ENCODE measurements around the gene CAPN15.
A peak's percentile ranks its signal among the peaks of the same experiment; 100 is the strongest.

CAPN15 gene

DNA sequence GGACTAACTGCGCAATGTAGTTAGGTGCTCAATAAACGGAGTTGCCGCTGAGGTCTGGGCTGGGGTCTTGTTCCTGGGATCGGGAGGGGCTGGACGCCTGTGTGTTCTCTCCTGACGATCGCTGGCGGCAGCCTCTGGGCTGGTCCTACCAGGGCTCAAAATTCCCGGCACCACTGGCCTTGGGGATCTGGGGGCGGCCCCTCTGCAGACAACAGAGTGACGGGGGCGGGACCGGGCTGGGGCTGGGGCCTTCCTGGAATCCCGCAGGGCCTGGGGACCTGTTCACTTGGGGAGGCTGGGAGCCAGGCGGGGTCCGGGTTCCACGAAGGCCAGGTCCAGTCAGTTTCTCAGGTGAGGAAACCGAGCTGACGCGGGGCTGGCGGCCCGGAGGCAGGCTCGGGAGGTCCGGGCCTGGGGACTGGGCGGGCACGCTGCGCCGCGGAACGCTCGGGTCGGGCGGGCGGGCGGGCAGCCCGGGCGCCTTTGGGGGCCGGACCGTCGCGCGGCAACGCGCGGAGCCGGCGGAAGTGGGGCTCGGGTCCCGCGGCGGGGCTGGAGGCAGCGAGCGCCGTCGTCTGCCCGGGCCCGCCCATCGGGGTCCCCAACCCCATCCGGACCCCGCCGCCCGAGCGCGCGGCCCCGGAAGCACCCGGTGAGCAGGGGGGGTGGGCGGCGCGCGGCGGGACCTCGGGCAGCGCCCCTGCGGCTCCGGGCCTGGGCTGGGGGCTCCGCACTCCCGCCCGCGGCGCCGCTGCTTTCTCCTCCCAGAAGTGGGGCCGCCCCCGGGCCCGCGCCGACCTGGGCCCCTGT lies 42.1 kb downstream of the CAPN15 start, which contains the start of gene PIGQ:
PIGQ (plus strand) TSS at position 524 of the 810 bp plus-strand sequence. CDS start 4,107 bp downstream, outside the sequence.
- H3K27ac ChIP-seq = peak within 1 kb of the TSS; percentile 34; the same call in 1 of the 2 replicates
- peak within 1 kb of the TSS; percentile 67 for H3K4me2 ChIP-seq
- peaks cover 30% of the 10 kb centered on the region for H3K4me1 ChIP-seq (ENCODE audit: low read depth, poor library complexity, severe bottlenecking)
- H3K4me3 ChIP-seq (IDR thresholded peaks at IDR 0.05; ENCODE audit: insufficient read depth, low read depth, low read length) = no peak within 1 kb of the TSS
- H2AFZ ChIP-seq (ENCODE audit: low read depth) = peak within 1 kb of the TSS; percentile 56
- TF ChIP-seq, protein P1, sequence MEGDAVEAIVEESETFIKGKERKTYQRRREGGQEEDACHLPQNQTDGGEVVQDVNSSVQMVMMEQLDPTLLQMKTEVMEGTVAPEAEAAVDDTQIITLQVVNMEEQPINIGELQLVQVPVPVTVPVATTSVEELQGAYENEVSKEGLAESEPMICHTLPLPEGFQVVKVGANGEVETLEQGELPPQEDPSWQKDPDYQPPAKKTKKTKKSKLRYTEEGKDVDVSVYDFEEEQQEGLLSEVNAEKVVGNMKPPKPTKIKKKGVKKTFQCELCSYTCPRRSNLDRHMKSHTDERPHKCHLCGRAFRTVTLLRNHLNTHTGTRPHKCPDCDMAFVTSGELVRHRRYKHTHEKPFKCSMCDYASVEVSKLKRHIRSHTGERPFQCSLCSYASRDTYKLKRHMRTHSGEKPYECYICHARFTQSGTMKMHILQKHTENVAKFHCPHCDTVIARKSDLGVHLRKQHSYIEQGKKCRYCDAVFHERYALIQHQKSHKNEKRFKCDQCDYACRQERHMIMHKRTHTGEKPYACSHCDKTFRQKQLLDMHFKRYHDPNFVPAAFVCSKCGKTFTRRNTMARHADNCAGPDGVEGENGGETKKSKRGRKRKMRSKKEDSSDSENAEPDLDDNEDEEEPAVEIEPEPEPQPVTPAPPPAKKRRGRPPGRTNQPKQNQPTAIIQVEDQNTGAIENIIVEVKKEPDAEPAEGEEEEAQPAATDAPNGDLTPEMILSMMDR (conservative IDR thresholded peaks at IDR 0.05; ENCODE audit: low read depth, low read length) = no peak
- H4K20me1 ChIP-seq (ENCODE audit: insufficient read depth) = no peaks in the 10 kb centered on the region
- H3K9ac ChIP-seq = peak within 1 kb of the TSS; percentile 75
- no peaks in the 10 kb centered on the region for H3K36me3 ChIP-seq (ENCODE audit: insufficient read depth)
- H3K27me3 ChIP-seq (ENCODE audit: insufficient read depth, low read depth) = no peaks in the 10 kb centered on the region
- peaks cover 9% of the 10 kb centered on the region; the same call in 1 of the 2 replicates for H3K79me2 ChIP-seq (ENCODE audit: insufficient read depth, low read depth)

DNA sequence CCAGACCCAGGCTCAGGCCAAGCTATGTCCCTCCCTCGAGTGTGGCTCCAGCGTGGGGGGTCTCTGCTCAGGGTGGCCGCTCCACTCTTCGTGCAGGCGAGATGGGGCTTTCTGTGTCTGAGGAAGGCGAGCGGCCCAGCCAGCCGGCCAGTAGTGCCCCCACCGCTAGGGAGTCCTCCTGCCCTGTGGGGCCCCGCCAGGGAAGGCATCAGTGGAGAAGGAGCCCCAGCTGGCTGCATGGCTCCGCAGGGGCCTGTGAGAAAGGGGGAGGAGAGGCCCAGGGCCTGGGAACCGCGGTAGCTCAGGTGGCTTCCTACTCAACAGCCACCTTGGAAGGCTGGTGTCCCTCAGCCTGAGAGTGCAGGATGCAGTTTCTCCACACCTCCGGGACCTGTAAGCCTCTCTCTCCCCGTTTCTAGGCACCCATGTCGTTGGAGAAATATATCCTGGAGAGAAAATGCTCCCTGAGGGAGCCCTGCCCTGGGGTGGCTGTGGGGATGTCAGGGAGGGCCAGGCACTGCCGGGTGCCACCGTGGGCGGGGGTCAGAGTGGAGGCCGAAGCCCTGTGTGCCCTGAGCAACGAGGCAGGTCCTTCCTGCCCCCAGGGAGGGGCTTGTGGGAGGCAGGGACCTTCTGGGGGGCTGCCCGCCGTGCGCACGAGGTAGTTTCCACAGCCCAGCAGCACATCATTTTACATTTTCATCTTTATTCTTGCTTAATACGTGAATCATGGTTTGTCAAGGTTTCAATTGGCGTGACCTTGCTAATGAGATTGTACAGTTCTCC lies 45.5 kb downstream of the CAPN15 start:
- Histone ChIP-seq H3K27me3 (ENCODE audit: insufficient read depth, low read depth) (no peaks in the 10 kb centered on the region), H3K4me1 (ENCODE audit: low read depth, poor library complexity, severe bottlenecking) (peaks cover 14% of the 10 kb centered on the region), H3K9ac (no peak overlapping the region), H3K79me2 (ENCODE audit: insufficient read depth, low read depth) (peaks cover 9% of the 10 kb centered on the region; the same call in 1 of the 2 replicates), H3K4me3 (IDR thresholded peaks at IDR 0.05; ENCODE audit: insufficient read depth, low read depth, low read length) (no peak overlapping the region), H3K27ac (no peak overlapping the region), H2AFZ (ENCODE audit: low read depth) (no peak overlapping the region), H4K20me1 (ENCODE audit: insufficient read depth) (no peaks in the 10 kb centered on the region), H3K36me3 (ENCODE audit: insufficient read depth) (no peaks in the 10 kb centered on the region), H3K4me2 (no peak overlapping the region)
- TF ChIP-seq, protein P1 (conservative IDR thresholded peaks at IDR 0.05; ENCODE audit: low read depth, low read length) = no peak

DNA sequence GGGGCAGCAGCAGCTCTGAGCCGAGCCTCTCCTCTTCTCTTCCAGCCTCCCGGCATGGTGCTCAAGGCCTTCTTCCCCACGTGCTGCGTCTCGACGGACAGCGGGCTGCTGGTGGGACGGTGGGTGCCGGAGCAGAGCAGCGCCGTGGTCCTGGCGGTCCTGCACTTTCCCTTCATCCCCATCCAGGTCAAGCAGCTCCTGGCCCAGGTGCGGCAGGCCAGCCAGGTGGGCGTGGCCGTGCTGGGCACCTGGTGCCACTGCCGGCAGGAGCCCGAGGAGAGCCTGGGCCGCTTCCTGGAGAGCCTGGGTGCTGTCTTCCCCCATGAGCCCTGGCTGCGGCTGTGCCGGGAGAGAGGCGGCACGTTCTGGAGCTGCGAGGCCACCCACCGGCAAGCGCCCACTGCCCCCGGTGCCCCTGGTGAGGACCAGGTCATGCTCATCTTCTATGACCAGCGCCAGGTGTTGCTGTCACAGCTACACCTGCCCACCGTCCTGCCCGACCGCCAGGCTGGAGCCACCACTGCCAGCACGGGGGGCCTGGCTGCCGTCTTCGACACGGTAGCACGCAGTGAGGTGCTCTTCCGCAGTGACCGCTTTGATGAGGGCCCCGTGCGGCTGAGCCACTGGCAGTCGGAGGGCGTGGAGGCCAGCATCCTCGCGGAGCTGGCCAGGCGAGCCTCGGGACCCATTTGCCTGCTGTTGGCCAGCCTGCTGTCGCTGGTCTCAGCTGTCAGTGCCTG lies 46.7 kb downstream of the CAPN15 start:
- no peak overlapping the region for H2AFZ ChIP-seq (ENCODE audit: low read depth)
- H3K79me2 ChIP-seq (ENCODE audit: insufficient read depth, low read depth) = peaks cover 9% of the 10 kb centered on the region; the same call in 1 of the 2 replicates
- H3K36me3 ChIP-seq (ENCODE audit: insufficient read depth) = no peaks in the 10 kb centered on the region
- H3K4me3 ChIP-seq (IDR thresholded peaks at IDR 0.05; ENCODE audit: insufficient read depth, low read depth, low read length) = no peak overlapping the region
- no peak overlapping the region for H3K27ac ChIP-seq
- H4K20me1 ChIP-seq (ENCODE audit: insufficient read depth) = no peaks in the 10 kb centered on the region
- peaks cover 7% of the 10 kb centered on the region for H3K4me1 ChIP-seq (ENCODE audit: low read depth, poor library complexity, severe bottlenecking)
- H3K27me3 ChIP-seq (ENCODE audit: insufficient read depth, low read depth) = no peaks in the 10 kb centered on the region
- no peak overlapping the region for H3K9ac ChIP-seq
- TF ChIP-seq, protein P1 (conservative IDR thresholded peaks at IDR 0.05; ENCODE audit: low read depth, low read length) = no peak
- no peak overlapping the region for H3K4me2 ChIP-seq

Measured in KMS-11 (cell line).